OCI-LY1 (cell line): Measurements from ENCODE around the gene HTR6.

Experiments
- H2AFZ ChIP-seq: fragments of 200-600 bp; sonication (generic), shearing (Covaris generic); 2 replicates; pipeline ENCODE4 v1.6.0; 2014; ENCODE audit warnings: antibody characterized with exemption, mild to moderate bottlenecking, low read length
- H3F3A ChIP-seq: fragments of 200-600 bp; sonication (generic), shearing (Covaris generic); 2 replicates; pipeline ENCODE4 v1.6.0; 2014; ENCODE audit warnings: mild to moderate bottlenecking, antibody characterized with exemption, low read length, moderate library complexity; ENCODE audit not compliant: insufficient read depth
- H3K27ac ChIP-seq: fragments of 200-600 bp; sonication (generic); 2 replicates; pipeline ENCODE4 v1.5.1; 2014; ENCODE audit warnings: low read length, mixed run types, mild to moderate bottlenecking, low read depth; ENCODE audit not compliant: poor library complexity, severe bottlenecking
- H3K27me3 ChIP-seq: fragments of 200-600 bp; sonication (generic); 2 replicates; pipeline ENCODE4 v1.6.0; 2014; ENCODE audit warnings: antibody characterized with exemption, mild to moderate bottlenecking, low read length, moderate library complexity; ENCODE audit not compliant: insufficient read depth
- H3K36me3 ChIP-seq: fragments of 200-600 bp; sonication (generic); 2 replicates; pipeline ENCODE4 v1.6.1; 2014; ENCODE audit warnings: mild to moderate bottlenecking, antibody characterized with exemption, low read length, moderate library complexity, mixed read lengths; ENCODE audit not compliant: insufficient read depth
- H3K4me1 ChIP-seq: fragments of 200-600 bp; sonication (generic); 2 replicates; pipeline ENCODE4 v1.5.1; 2014; ENCODE audit warnings: mild to moderate bottlenecking, low read length, moderate library complexity; ENCODE audit not compliant: insufficient read depth, severe bottlenecking
- H3K4me2 ChIP-seq: fragments of 200-600 bp; sonication (generic), shearing (Covaris generic); 2 replicates; pipeline ENCODE4 v1.6.1; 2014; ENCODE audit warnings: low read length
- H3K4me3 ChIP-seq: fragments of 200-600 bp; sonication (generic); 2 replicates; pipeline ENCODE4 v1.5.1; 2014; ENCODE audit warnings: low read length, low read depth, mild to moderate bottlenecking, mixed read lengths; ENCODE audit not compliant: poor library complexity, severe bottlenecking
- H3K79me2 ChIP-seq: fragments of 200-600 bp; shearing (Covaris generic); 2 replicates; pipeline ENCODE4 v1.6.1; 2016; ENCODE audit warnings: mixed run types, low read length, mixed read lengths; ENCODE audit not compliant: insufficient read depth
- H3K9ac ChIP-seq: fragments of 200-600 bp; sonication (generic), shearing (Covaris generic); 2 replicates; pipeline ENCODE4 v1.6.1; 2014; ENCODE audit warnings: mild to moderate bottlenecking, low read length, mixed read lengths
- H3K9me2 ChIP-seq: fragments of 200-600 bp; sonication (generic), shearing (Covaris generic); 2 replicates; pipeline ENCODE4 v1.6.1; 2014; ENCODE audit warnings: low read depth, mild to moderate bottlenecking, low read length, mixed read lengths
- H3K9me3 ChIP-seq: fragments of 200-600 bp; shearing (Covaris generic); 2 replicates; pipeline ENCODE4 v1.6.1; 2014; ENCODE audit warnings: low read length, mixed read lengths
- H4K20me1 ChIP-seq: fragments of 200-600 bp; sonication (generic), shearing (Covaris generic); 2 replicates; pipeline ENCODE4 v1.6.0; 2016; ENCODE audit warnings: mild to moderate bottlenecking, low read length; ENCODE audit not compliant: insufficient read depth
- EZH2 ChIP-seq: fragments of 200-600 bp; sonication (generic), shearing (Covaris generic); IDR thresholded peaks from 2 replicates; pipeline ENCODE4 v1.8.0; 2017; ENCODE audit warnings: borderline replicate concordance, mixed run types, mild to moderate bottlenecking, antibody characterized with exemption, low read length, moderate library complexity, mixed read lengths
- TF ChIP-seq, protein P1 (sequence below): fragments of 200-600 bp; sonication (generic), shearing (Covaris generic); IDR thresholded peaks from 2 replicates; pipeline ENCODE4 v1.5.1; 2017; ENCODE audit warnings: mild to moderate bottlenecking, antibody characterized with exemption, low read length, moderate library complexity, mixed read lengths

The HTR6 gene

DNA sequence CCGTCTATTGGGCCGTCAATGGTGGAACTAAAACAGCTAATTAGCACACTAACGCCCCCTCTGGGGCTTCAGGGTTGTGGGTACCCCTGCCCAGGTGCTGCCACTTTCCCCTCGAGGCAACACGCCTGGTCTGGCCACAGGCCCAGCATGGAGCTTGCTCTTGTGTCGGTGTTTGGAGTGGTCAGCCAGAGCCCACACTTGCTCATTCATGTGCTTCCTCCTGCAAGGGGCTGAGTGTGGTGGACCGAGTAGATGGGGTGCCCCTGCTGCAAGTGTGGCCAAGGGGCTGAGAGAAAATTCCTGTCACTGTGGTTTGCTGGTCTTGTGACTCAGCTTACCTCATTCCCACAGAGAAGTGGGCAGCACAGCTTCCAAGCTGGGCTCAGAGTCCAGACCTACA is 25.7 kb downstream of the HTR6 start:
- no peak for TF ChIP-seq EZH2
- TF ChIP-seq, protein P1, sequence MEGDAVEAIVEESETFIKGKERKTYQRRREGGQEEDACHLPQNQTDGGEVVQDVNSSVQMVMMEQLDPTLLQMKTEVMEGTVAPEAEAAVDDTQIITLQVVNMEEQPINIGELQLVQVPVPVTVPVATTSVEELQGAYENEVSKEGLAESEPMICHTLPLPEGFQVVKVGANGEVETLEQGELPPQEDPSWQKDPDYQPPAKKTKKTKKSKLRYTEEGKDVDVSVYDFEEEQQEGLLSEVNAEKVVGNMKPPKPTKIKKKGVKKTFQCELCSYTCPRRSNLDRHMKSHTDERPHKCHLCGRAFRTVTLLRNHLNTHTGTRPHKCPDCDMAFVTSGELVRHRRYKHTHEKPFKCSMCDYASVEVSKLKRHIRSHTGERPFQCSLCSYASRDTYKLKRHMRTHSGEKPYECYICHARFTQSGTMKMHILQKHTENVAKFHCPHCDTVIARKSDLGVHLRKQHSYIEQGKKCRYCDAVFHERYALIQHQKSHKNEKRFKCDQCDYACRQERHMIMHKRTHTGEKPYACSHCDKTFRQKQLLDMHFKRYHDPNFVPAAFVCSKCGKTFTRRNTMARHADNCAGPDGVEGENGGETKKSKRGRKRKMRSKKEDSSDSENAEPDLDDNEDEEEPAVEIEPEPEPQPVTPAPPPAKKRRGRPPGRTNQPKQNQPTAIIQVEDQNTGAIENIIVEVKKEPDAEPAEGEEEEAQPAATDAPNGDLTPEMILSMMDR = no peak
- no peaks in the 10 kb centered on the region for H3K4me1 ChIP-seq
- no peak overlapping the region for H3K9ac ChIP-seq
- no peak overlapping the region for H2AFZ ChIP-seq
- no peaks in the 10 kb centered on the region for H3F3A ChIP-seq
- H3K27ac ChIP-seq = no peak overlapping the region
- peaks cover 7% of the 10 kb centered on the region for H3K9me3 ChIP-seq
- H3K4me2 ChIP-seq = no peak overlapping the region
- H3K9me2 ChIP-seq = no peaks in the 10 kb centered on the region
- no peaks in the 10 kb centered on the region for H3K27me3 ChIP-seq
- no peaks in the 10 kb centered on the region; the same call in 1 of the 2 replicates for H3K36me3 ChIP-seq
- no peaks in the 10 kb centered on the region for H3K79me2 ChIP-seq
- no peaks in the 10 kb centered on the region for H4K20me1 ChIP-seq
- H3K4me3 ChIP-seq = no peak overlapping the region

DNA sequence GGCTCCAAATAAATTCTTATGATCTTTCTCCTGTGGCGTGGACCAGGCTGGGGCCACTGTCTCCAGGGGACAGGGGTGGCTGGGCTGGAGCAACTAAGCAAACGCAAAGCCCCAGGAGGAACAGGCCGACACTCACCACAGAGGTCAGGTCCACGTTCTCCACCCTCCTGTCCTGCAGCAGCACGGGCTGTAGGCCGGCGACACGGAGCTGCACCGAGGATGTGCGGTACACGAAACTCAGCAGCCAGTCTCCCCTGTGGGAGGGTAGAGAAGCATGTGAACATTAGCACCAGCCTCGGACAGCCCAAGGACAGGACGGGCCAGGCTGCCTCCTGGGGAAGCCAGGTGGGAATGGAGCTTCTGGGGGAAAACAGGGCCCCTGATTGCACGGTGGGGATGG is 29.6 kb downstream of the HTR6 start:
- Histone ChIP-seq H3K9me3 (peaks cover 7% of the 10 kb centered on the region), H4K20me1 (no peaks in the 10 kb centered on the region), H3K27ac (no peak overlapping the region), H3K4me3 (no peak overlapping the region), H3K9ac (no peak overlapping the region), H3K79me2 (no peaks in the 10 kb centered on the region), H3F3A (no peaks in the 10 kb centered on the region), H3K36me3 (peaks cover 4% of the 10 kb centered on the region; the same call in 1 of the 2 replicates), H3K4me2 (no peak overlapping the region), H3K27me3 (no peaks in the 10 kb centered on the region), H2AFZ (no peak overlapping the region), H3K4me1 (no peaks in the 10 kb centered on the region), H3K9me2 (no peaks in the 10 kb centered on the region)
- TF ChIP-seq EZH2 = no peak
- TF ChIP-seq, protein P1 = no peak

DNA sequence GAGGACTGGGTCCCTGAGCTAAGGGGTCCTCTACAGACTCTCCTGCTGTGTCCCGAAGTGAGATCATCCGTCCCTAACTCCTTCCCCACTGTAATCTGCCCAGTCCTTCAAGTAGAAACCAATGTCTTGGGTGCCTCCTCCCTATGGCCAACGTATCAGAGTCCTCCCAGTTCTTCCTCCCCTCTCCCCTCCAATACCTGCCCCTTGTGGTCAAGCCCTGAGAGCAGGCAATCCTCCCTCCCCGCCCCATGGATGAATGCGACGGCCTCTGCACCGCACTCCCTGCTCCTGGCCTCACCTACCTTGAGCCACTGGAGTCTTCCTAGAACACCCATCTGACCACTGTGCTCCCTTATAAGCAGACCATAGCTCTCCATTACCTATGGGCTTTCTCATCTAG is 31.1 kb downstream of the HTR6 start:
- Histone ChIP-seq H3K9me2 (no peaks in the 10 kb centered on the region), H3F3A (no peaks in the 10 kb centered on the region), H3K4me1 (no peaks in the 10 kb centered on the region), H2AFZ (no peak overlapping the region), H3K27me3 (no peaks in the 10 kb centered on the region), H3K36me3 (peaks cover 4% of the 10 kb centered on the region; the same call in 1 of the 2 replicates), H3K79me2 (no peaks in the 10 kb centered on the region), H3K4me2 (no peak overlapping the region), H3K27ac (no peak overlapping the region), H3K9me3 (no peaks in the 10 kb centered on the region), H3K4me3 (no peak overlapping the region), H3K9ac (no peak overlapping the region), H4K20me1 (no peaks in the 10 kb centered on the region)
- TF ChIP-seq, protein P1 = no peak
- no peak for TF ChIP-seq EZH2
